GM23248 (cell line): Measurements from ENCODE around the gene EDC4. TPM values are rescaled to one million over a fixed set of nuclear protein-coding genes. Genes with fewer than 3 reads are reported as not detected.

Experiments used
- DNase-seq: peaks from one replicate; pipeline ENCODE4 v3.0.0-alpha.2; 2015
- H2AFZ ChIP-seq: fragments of 200-600 bp; sonication (generic); 2 replicates; pipeline ENCODE4 v1.6.1; 2016; ENCODE audit warnings: antibody characterized with exemption
- H3F3A ChIP-seq: fragments of 200-600 bp; sonication (generic); 2 replicates; pipeline ENCODE4 v1.6.1; 2016; ENCODE audit warnings: mild to moderate bottlenecking, antibody characterized with exemption, mixed run types; ENCODE audit not compliant: insufficient read depth
- H3K27ac ChIP-seq: fragments of 200-600 bp; sonication (generic); 2 replicates; pipeline ENCODE4 v1.5.1; 2016; ENCODE audit warnings: mild to moderate bottlenecking
- H3K27me3 ChIP-seq: fragments of 200-600 bp; sonication (generic); replicated peaks from 2 replicates; pipeline ENCODE4 v1.6.1; 2016; ENCODE audit warnings: mild to moderate bottlenecking; ENCODE audit not compliant: insufficient read depth
- H3K36me3 ChIP-seq: fragments of 200-600 bp; sonication (generic); 2 replicates; pipeline ENCODE4 v1.6.1; 2016; ENCODE audit warnings: low read depth, mild to moderate bottlenecking
- H3K4me1 ChIP-seq: fragments of 200-600 bp; sonication (generic); 2 replicates; pipeline ENCODE4 v1.6.1; 2016; ENCODE audit warnings: mild to moderate bottlenecking; ENCODE audit not compliant: insufficient read depth
- H3K4me2 ChIP-seq: fragments of 200-600 bp; sonication (generic); one replicate; pipeline ENCODE4 v1.6.1; 2016; ENCODE audit warnings: mild to moderate bottlenecking; ENCODE audit not compliant: unreplicated experiment
- H3K4me3 ChIP-seq: fragments of 200-600 bp; sonication (generic); 2 replicates; pipeline ENCODE4 v1.5.1; 2016; ENCODE audit warnings: mild to moderate bottlenecking
- H3K79me2 ChIP-seq: fragments of 200-600 bp; sonication (generic); 2 replicates; pipeline ENCODE4 v1.6.1; 2016; ENCODE audit warnings: mild to moderate bottlenecking; ENCODE audit not compliant: insufficient read depth
- H3K9ac ChIP-seq: fragments of 200-600 bp; sonication (generic); 2 replicates; pipeline ENCODE4 v1.6.1; 2016; ENCODE audit warnings: mild to moderate bottlenecking
- H3K9me2 ChIP-seq: fragments of 200-600 bp; sonication (generic); 2 replicates; pipeline ENCODE4 v1.6.1; 2016; ENCODE audit warnings: mixed run types, mild to moderate bottlenecking, moderate library complexity; ENCODE audit not compliant: insufficient read depth
- H3K9me3 ChIP-seq: fragments of 200-600 bp; sonication (generic); one replicate; pipeline ENCODE4 v1.6.1; 2017; ENCODE audit warnings: low read depth
- H4K20me1 ChIP-seq: fragments of 200-600 bp; sonication (generic); 2 replicates; pipeline ENCODE4 v1.6.0; 2016; ENCODE audit not compliant: insufficient read depth
- EZH2 ChIP-seq: fragments of 200-600 bp; sonication (generic); IDR thresholded peaks from 2 replicates; pipeline ENCODE4 v1.6.1; 2018; ENCODE audit warnings: antibody characterized with exemption, mild to moderate bottlenecking; ENCODE audit not compliant: insufficient read depth, poor library complexity, severe bottlenecking
- EZH2phosphoT487 ChIP-seq: fragments of 200-600 bp; sonication (generic); IDR thresholded peaks from 2 replicates; pipeline ENCODE4 v1.6.1; 2018; ENCODE audit warnings: antibody characterized with exemption, moderate library complexity, mild to moderate bottlenecking, low read depth; ENCODE audit not compliant: insufficient read depth
- whole genome bisulfite sequencing, 2 experiments: methylation state at CpG; one replicate each; pipeline ENCODE4 v1.1.6; 2015 to 2017; ENCODE audit warnings: low lambda C conversion rate in 2 of 2, low coverage in 1 of 2; ENCODE audit errors: missing lambda C conversion rate in 2 of 2; 5-methylcytosine and 5-hydroxymethylcytosine counted together
- in situ Hi-C: fragments of 300-500 bp; cut with MboI; formaldehyde crosslinking; loops from 2 replicates; pipeline ENCODE4 v1.15.0; 2020
- polyA plus RNA-seq: library from polyadenylated mRNA; unstranded; fragments of >200 nt; fragmentation: Nextera tagmentation; extraction: Ambion mirVana; gene quantifications from 2 replicates; pipeline ENCODE4 v1.2.1, GENCODE V29; 2016
- total RNA-seq: library from RNA; depleted of rRNA; stranded (reverse); fragments of >200 nt; shearing (Covaris generic); gene quantifications from 2 replicates; pipeline ENCODE4 v1.2.3, GENCODE V29; 2014

EDC4 gene
- total and polyA plus RNA-seq, 2 experiments from 2014 or later, result 39.9 to 48.5 TPM

DNA sequence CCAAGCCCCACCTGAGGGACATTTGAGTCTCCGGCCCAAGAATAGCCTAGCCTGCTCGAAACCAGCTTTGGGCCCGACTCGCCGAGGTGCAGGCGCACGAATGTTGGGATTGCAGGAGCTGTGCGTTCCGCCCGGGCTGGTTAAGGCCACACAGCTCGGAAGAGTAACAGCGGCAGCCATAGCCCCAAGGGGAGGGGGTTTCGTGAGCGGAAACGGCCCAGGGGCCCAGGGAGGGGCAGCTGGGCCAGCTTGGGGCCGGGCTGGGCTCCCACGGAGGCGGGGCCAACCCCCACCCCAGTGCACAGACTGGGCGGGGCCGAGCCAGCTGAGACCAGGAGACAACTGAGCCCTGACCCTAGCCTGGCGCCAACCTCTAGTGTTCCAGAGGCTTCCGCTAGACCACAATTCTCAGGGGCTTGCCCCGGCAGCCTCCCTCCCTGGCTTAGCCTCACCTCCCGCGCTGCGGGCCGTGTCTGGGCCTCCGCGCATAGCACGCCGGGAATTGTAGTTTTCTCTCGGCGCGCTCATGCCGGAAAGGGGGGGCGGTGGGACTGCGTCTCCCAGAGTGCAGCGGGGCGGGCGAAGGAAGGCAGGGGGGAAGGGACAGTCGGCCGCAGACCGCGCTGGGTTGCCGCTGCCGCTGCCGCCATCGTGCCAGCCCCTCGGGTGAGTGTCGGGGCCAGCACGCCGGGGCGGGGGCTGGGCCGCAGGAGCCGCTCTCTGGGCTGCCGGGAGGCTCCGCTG lies 26.4 kb upstream of the EDC4 start, which contains the start of gene NUTF2:
NUTF2 (plus strand) TSS at position 614 of the 744 bp plus-strand sequence. CDS start 18,198 bp downstream, outside the sequence.
- TF ChIP-seq EZH2, result no peak
- no peak for TF ChIP-seq EZH2phosphoT487

DNA sequence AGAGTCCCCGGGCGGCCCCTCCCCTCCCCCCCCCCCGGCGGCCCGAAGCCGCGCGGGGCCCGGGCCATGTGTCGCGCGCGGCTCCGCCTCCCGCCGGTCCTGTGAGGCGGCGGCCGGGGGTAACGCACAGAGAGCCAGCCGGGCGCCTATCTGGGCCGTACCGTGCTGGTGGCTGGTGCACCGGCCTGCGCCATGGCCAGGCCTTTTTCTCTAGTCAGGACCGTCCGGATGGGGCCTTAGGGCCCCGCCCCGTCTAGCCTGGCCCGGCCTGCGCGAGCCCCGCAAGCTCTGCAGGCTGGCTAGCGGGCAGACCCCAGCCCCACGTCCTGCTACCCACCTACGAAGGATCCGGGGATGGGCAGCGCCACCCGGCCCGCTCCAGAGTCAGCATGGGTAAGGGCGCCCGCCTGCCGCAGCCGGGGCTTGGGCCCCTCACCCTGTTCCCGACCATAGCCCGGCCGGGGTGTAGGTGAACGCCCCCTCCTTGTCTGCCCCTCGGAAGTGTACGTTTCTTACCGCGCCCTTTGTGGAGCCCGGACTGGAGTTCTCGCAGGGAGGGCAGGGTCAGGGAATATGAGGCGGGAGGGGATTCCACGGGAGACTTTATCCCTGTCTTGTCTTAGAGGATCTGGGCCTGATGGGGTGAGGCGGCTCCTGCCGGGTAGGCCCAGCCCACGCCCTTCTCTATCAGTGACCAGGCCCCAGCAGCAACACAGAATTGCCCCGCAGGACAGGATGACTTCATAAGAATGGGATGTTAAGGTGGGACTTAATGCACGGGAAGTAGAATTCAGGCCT lies 25.6 kb upstream of the EDC4 start, which contains the start of gene CENPT:
CENPT (minus strand) TSS at position 630 of the 798 bp plus-strand sequence. CDS start 13,834 bp downstream, outside the sequence.
- Histone ChIP-seq H3K9ac (peak within 1 kb of the TSS; percentile 99), H3K4me3 (peak within 1 kb of the TSS; percentile 96), H3K9me3 (no peaks in the 10 kb centered on the region), H4K20me1 (0 out of 2 replicates have a peak, but pooled peaks cover 4% of the 10 kb centered on the region), H3K9me2 (no peaks in the 10 kb centered on the region), H3K4me2 (peak within 1 kb of the TSS; percentile 88), H2AFZ (peak within 1 kb of the TSS; percentile 81), H3K36me3 (no peaks in the 10 kb centered on the region), H3K27me3 (no peaks in the 10 kb centered on the region), H3K79me2 (peaks cover 88% of the 10 kb centered on the region), H3K4me1 (peaks cover 39% of the 10 kb centered on the region), H3K27ac (peak within 1 kb of the TSS; percentile 91), H3F3A (peaks cover 15% of the 10 kb centered on the region)
- 1% methylated on average over 30 to 44 of the region's 62 CpGs for WGBS, 2 experiments
- DNase-seq, result peak; percentile 87
- no peak for TF ChIP-seq EZH2
- TF ChIP-seq EZH2phosphoT487, result no peak
- in situ Hi-C loops, result no loop called here

More for the DNA sequence above, 26.4 kb upstream of the EDC4 start, which contains the start of gene NUTF2:
- peak; percentile 97 for DNase-seq
- Histone ChIP-seq H3K27me3 (no peaks in the 10 kb centered on the region), H3K36me3 (no peaks in the 10 kb centered on the region), H3K4me1 (peaks cover 40% of the 10 kb centered on the region), H3K4me2 (peak within 1 kb of the TSS; percentile 88), H3K79me2 (peaks cover 80% of the 10 kb centered on the region), H3K9ac (peak within 1 kb of the TSS; percentile 99), H3K27ac (peak within 1 kb of the TSS; percentile 91), H3K9me3 (no peaks in the 10 kb centered on the region), H4K20me1 (0 out of 2 replicates have a peak, but pooled peaks cover 4% of the 10 kb centered on the region), H3K4me3 (peak within 1 kb of the TSS; percentile 96), H3F3A (peaks cover 15% of the 10 kb centered on the region), H2AFZ (peak within 1 kb of the TSS; percentile 81), H3K9me2 (no peaks in the 10 kb centered on the region)
- 1 to 3% methylated on average over 26 to 38 of the region's 57 CpGs for WGBS, 2 experiments
- in situ Hi-C loops, result no loop called here

- Histone ChIP-seq H3F3A (peaks cover 14% of the 10 kb centered on the region), H3K4me1 (peaks cover 38% of the 10 kb centered on the region), H3K36me3 (no peaks in the 10 kb centered on the region), H2AFZ (no peak overlapping the region), H3K27me3 (no peaks in the 10 kb centered on the region), H3K4me2 (peak overlapping the region; percentile 88), H3K27ac (peak overlapping the region; percentile 91), H3K4me3 (peak overlapping the region; percentile 96), H3K9ac (peak overlapping the region; percentile 99), H3K9me2 (no peaks in the 10 kb centered on the region), H3K9me3 (no peaks in the 10 kb centered on the region), H3K79me2 (peaks cover 94% of the 10 kb centered on the region), H4K20me1 (0 out of 2 replicates have a peak, but pooled peaks cover 4% of the 10 kb centered on the region)
- in situ Hi-C loops, result no loop called here
- no peak for DNase-seq
- 82 to 85% methylated on average over 11 of the region's 11 CpGs for WGBS, 2 experiments
- TF ChIP-seq EZH2 (no peak), EZH2phosphoT487 (no peak)
Observed at GRCh38 chr16:67848118-67848517, 24.7 kb upstream of the EDC4 start.

DNA sequence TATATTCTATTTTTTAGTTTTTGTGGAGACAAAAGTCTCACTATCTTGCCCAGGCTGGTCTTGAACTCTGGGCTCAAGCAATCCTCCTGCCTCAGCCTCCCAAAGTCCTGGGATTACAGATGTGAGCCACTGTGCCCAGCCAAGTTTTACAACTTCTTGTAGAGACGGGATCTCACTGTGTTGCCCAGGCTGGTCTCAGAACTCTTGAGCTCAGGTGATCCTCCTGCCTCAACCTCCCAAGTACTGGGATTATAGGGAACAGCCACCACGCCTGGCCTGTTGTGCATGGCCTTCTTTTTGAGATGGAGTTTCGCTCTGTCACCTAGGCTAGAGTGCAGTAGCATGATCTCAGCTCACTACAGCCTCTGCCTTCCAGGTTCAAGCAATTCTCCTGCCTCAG lies 19.2 kb upstream of the EDC4 start:
- in situ Hi-C loops, result no loop called here

More for the DNA sequence above, 19.2 kb upstream of the EDC4 start:
- Histone ChIP-seq H3K4me3 (no peak overlapping the region), H3K36me3 (no peaks in the 10 kb centered on the region), H3K9ac (no peak overlapping the region), H2AFZ (no peak overlapping the region), H3K4me2 (no peak overlapping the region), H3K27ac (no peak overlapping the region), H3K27me3 (no peaks in the 10 kb centered on the region), H4K20me1 (peaks cover 15% of the 10 kb centered on the region; the same call in 1 of the 2 replicates), H3K79me2 (peaks cover 96% of the 10 kb centered on the region), H3K9me3 (no peaks in the 10 kb centered on the region), H3F3A (peaks cover 24% of the 10 kb centered on the region), H3K4me1 (peaks cover 16% of the 10 kb centered on the region), H3K9me2 (no peaks in the 10 kb centered on the region)
- no peak for DNase-seq
- WGBS, 2 experiments, result 97 to 98% methylated on average over 3 of the region's 3 CpGs
- no peak for TF ChIP-seq EZH2phosphoT487
- TF ChIP-seq EZH2, result no peak
